ENCODE data around the gene EXOC6B. TPM values are rescaled to one million over a fixed set of nuclear protein-coding genes. Genes with fewer than 3 reads are reported as not detected.

EXOC6B gene
- total and polyA plus RNA-seq, 10 of the 15 experiments (the other 5 are each of a cell fraction or from before 2014, with no cell fraction given), result 0.23 to 2.2 (median 1.2) TPM

DNA sequence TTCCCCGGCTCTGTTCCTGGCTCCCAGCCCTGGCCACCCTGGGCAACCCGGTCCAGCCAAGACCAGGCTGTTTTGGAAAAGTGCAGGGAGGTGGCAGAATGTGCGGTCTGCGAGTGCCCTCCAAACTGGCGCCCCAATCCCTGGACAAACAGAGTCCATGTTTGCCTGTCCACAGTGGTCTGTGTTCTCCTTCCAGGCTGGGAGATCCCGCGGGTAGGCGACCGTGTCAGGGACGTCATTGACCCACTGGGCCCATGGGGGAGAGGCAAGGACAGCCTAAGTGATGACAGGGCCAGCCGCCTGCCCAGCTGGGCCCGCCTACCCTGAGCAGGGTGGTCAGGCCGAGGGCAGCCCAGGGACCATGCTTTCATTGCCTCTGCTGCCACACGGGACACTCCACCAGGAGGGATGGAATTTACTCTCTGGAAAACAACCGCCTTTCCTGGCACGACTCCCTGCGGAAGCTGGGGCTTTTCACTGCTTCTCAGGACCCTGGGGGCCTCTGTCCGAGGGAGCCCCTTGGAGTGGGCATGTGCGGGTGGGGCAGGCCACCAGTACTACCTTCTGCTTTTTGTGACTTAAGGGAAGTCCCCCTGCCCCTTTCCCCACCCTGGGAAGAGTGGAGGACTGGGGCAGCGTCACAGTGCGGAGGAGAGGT, 698.3 kb downstream of the EXOC6B start (continued):
- TF ChIP-seq SPI1 (IDR thresholded peaks at IDR 0.05; ENCODE audit: borderline replicate concordance, insufficient read depth, low read depth, low read length) (no peak), NFYA (IDR thresholded peaks at IDR 0.05; ENCODE audit: borderline replicate concordance, low read depth, low read length) (no peak), TBL1XR1 (IDR thresholded peaks at IDR 0.05; ENCODE audit: low read depth, low read length) (no peak), MTA3 (IDR thresholded peaks at IDR 0.05; ENCODE audit: borderline replicate concordance, low read length) (no peak), ZNF217 (IDR thresholded peaks at IDR 0.05) (no peak), SMC3 (IDR thresholded peaks at IDR 0.05; ENCODE audit: borderline replicate concordance, low read length) (no peak), TCF7 (IDR thresholded peaks at IDR 0.05; ENCODE audit: borderline replicate concordance) (no peak)
- TF ChIP-seq, protein P1, sequence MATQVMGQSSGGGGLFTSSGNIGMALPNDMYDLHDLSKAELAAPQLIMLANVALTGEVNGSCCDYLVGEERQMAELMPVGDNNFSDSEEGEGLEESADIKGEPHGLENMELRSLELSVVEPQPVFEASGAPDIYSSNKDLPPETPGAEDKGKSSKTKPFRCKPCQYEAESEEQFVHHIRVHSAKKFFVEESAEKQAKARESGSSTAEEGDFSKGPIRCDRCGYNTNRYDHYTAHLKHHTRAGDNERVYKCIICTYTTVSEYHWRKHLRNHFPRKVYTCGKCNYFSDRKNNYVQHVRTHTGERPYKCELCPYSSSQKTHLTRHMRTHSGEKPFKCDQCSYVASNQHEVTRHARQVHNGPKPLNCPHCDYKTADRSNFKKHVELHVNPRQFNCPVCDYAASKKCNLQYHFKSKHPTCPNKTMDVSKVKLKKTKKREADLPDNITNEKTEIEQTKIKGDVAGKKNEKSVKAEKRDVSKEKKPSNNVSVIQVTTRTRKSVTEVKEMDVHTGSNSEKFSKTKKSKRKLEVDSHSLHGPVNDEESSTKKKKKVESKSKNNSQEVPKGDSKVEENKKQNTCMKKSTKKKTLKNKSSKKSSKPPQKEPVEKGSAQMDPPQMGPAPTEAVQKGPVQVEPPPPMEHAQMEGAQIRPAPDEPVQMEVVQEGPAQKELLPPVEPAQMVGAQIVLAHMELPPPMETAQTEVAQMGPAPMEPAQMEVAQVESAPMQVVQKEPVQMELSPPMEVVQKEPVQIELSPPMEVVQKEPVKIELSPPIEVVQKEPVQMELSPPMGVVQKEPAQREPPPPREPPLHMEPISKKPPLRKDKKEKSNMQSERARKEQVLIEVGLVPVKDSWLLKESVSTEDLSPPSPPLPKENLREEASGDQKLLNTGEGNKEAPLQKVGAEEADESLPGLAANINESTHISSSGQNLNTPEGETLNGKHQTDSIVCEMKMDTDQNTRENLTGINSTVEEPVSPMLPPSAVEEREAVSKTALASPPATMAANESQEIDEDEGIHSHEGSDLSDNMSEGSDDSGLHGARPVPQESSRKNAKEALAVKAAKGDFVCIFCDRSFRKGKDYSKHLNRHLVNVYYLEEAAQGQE (IDR thresholded peaks at IDR 0.05; ENCODE audit: low read depth, low read length), result no peak
- TF ChIP-seq, protein P2, sequence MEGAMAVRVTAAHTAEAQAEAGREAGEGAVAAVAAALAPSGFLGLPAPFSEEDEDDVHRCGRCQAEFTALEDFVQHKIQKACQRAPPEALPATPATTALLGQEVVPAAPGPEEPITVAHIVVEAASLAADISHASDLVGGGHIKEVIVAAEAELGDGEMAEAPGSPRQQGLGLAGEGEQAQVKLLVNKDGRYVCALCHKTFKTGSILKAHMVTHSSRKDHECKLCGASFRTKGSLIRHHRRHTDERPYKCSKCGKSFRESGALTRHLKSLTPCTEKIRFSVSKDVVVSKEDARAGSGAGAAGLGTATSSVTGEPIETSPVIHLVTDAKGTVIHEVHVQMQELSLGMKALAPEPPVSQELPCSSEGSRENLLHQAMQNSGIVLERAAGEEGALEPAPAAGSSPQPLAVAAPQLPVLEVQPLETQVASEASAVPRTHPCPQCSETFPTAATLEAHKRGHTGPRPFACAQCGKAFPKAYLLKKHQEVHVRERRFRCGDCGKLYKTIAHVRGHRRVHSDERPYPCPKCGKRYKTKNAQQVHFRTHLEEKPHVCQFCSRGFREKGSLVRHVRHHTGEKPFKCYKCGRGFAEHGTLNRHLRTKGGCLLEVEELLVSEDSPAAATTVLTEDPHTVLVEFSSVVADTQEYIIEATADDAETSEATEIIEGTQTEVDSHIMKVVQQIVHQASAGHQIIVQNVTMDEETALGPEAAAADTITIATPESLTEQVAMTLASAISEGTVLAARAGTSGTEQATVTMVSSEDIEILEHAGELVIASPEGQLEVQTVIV (IDR thresholded peaks at IDR 0.05; ENCODE audit: borderline replicate concordance, partially characterized antibody), result no peak

Measured in GM12878 (cell line).